Measurements from ENCODE around the gene TUBAL3.

TUBAL3 gene

GRCh38 chr10:5434017-5434753 lies 29.6 kb upstream of the TUBAL3 start:
- Histone ChIP-seq H3K4me1 (ENCODE audit: control insufficient read depth, insufficient read depth, low read length) (no peaks in the 10 kb centered on the region), H3K4me3 (ENCODE audit: low read depth, low read length) (no peak overlapping the region), H3K27ac (ENCODE audit: extremely low read depth, low read depth, low read length) (no peak overlapping the region), H3K36me3 (ENCODE audit: control insufficient read depth in 2 of 2, insufficient read depth in 1 of 2, low read length in 2 of 2) (peaks cover 14 to 34% of the 10 kb centered on the region in 2 experiments), H3K9me3 (ENCODE audit: control insufficient read depth, insufficient read depth, low read depth, low read length) (no peaks in the 10 kb centered on the region)
- TF ChIP-seq ZNF202 (tag by site-specific recombination; IDR thresholded peaks at IDR 0.05; ENCODE audit: borderline replicate concordance) (no peak), YY2 (tag by site-specific recombination; IDR thresholded peaks at IDR 0.05) (no peak), ZNF248 (tag by site-specific recombination; IDR thresholded peaks at IDR 0.05) (no peak), SETDB1 (IDR thresholded peaks at IDR 0.05; ENCODE audit: insufficient read length, low read length) (no peak), ZBTB1 (tag by site-specific recombination; IDR thresholded peaks at IDR 0.05) (no peak), ZSCAN4 (tag by site-specific recombination; IDR thresholded peaks at IDR 0.05) (no peak), ZSCAN18 (tag by site-specific recombination; IDR thresholded peaks at IDR 0.05) (no peak), ZNF548 (tag by site-specific recombination; IDR thresholded peaks at IDR 0.05) (no peak), GLIS2 (tag by site-specific recombination; IDR thresholded peaks at IDR 0.05) (no peak), ZNF654 (tag by site-specific recombination; IDR thresholded peaks at IDR 0.05; ENCODE audit: low read depth) (peak; percentile 71), HOXD13 (CRISPR knock-in tag; IDR thresholded peaks at IDR 0.05; ENCODE audit: borderline replicate concordance) (no peak), ZNF311 (tag by site-specific recombination; IDR thresholded peaks at IDR 0.05; ENCODE audit: borderline replicate concordance) (no peak), ZNF785 (tag by site-specific recombination; IDR thresholded peaks at IDR 0.05) (no peak), KLF9 (tag by site-specific recombination; IDR thresholded peaks at IDR 0.05; ENCODE audit: low read depth) (no peak), ZNF701 (tag by site-specific recombination; IDR thresholded peaks at IDR 0.05) (no peak), PRDM1 (tag by site-specific recombination; IDR thresholded peaks at IDR 0.05) (peak; percentile 55), ZFP41 (tag by site-specific recombination; IDR thresholded peaks at IDR 0.05; ENCODE audit: borderline replicate concordance) (no peak), ZNF223 (tag by site-specific recombination; IDR thresholded peaks at IDR 0.05) (no peak), ZNF366 (tag by site-specific recombination; conservative IDR thresholded peaks at IDR 0.05) (0 out of 2 replicates have a peak, but pooled peaks have one; percentile 27), ZNF549 (tag by site-specific recombination; IDR thresholded peaks at IDR 0.05) (no peak), ZBTB17 (tag by site-specific recombination; IDR thresholded peaks at IDR 0.05) (no peak), ZNF423 (tag by site-specific recombination; IDR thresholded peaks at IDR 0.05) (no peak), KLF1 (tag by site-specific recombination; IDR thresholded peaks at IDR 0.05) (no peak)
- TF ChIP-seq, protein P1, sequence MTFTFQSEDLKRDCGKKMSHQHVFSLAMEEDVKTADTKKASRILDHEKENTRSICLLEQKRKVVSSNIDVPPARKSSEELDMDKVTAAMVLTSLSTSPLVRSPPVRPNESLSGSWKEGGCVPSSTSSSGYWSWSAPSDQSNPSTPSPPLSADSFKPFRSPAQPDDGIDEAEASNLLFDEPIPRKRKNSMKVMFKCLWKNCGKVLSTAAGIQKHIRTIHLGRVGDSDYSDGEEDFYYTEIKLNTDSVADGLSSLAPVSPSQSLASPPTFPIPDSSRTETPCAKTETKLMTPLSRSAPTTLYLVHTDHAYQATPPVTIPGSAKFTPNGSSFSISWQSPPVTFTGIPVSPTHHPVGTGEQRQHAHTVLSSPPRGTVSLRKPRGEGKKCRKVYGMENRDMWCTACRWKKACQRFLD (tag by site-specific recombination; IDR thresholded peaks at IDR 0.05) = no peak
- POLR2A ChIA-PET = interaction anchor here (0.7 kb wide), 2 partner anchors 12 to 21 kb away, joined by 3 to 5 read pairs; no protein-coding TSS in a partner anchor
- CTCF ChIA-PET = interaction anchor here (0.5 to 4.5 kb wide), 27 partner anchors 9 to 620 kb away, joined by 3 to 39 read pairs (median 4); no protein-coding TSS in a partner anchor
